Fibroblast of skin of scalp (primary cell): Measurements from ENCODE around the gene CA12.
A peak's percentile ranks its signal among the peaks of the same experiment; 100 is the strongest.
"Not testable (repeated sequence)": the region's sequence is repeated elsewhere in the genome, so short reads cannot be mapped to it uniquely, and the experiment has no call there.

Source experiments
- DNase-seq: peaks from one replicate; pipeline ENCODE4 v3.0.0-alpha.2; 2013

The CA12 gene

DNA sequence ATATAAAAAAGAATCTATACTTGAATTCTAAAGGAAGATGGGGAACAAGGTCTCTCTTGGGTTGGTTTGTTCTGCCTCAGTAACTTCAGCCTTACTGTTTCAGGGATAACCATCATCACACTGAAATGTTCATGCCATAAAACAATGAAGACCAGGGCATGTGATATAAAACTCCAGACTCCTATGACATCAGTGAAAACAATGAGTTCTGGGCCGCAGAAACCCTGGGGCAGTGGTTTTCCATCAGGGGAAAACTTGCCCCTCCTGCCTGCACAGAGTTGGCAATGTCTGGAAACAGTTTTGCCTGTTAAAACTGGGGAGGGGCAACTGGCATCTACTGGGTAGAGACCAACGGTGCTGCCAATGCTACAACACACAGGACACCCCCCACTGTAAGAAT, 46.8 kb downstream of the CA12 start:
- no peak for DNase-seq

DNA sequence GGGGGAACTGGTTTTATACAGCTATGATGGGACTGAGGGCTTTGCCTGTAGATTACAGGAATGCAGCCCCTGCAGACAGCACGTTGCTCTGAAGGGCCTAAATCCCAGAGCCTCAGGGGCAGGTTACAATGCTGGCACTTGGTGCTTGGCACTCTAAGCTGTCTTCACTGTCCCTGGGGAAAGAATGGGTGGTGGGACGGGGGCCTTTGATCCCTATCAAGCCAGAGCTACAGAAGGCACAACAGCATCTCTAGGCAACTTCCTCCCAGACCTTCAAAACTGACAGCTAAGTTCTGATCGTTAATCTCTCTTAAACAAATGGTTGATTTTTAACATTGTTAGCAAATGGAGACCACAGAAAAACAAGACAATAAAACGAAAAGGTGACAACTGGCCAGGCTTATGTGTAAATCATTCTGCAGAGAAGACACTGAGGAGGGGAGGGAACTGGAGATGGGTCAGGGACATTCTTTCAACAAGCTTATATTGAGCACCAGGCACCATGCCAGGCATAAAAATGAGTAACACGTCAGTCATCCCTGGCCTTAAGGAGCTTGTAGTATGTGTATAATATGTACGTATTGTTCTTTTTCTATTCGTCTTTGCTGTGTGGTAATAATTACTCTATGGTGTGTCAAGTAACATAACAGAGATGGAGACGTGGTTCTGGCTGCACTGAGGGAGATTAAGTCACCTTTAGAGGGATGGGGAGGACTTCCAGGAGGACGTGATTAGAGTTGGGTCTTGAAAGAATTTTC, 49.1 kb downstream of the CA12 start:
- DNase-seq, result peak; percentile 96

DNA sequence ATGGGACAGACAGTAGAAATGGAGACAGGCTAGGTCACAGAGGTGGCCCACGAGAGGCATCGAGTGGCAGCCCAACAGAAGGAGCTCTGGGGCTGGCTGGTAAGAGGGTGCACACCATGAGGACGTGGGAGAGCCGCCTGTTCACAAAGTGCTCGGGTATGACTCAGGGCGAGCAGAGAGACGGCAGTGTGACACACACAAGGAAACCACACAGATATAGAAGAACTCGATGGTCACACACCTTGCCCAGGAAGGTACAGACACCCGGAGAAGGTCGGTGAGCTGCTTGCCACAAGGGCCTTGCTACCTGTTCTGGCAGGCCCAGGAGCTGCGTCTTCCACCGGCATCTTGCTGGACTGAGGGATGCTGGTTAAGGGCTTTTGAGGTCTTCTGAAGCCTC, 50.2 kb downstream of the CA12 start:
- no peak for DNase-seq

- no peak for DNase-seq
Observed at GRCh38 chr15:63330926-63331325, 50.7 kb downstream of the CA12 start.

- no peak for DNase-seq
Observed at GRCh38 chr15:63329567-63330350, 51.9 kb downstream of the CA12 start.

- no peak for DNase-seq
Observed at GRCh38 chr15:63327648-63328421, 53.8 kb downstream of the CA12 start.

- DNase-seq, result no peak
Observed at GRCh38 chr15:63324770-63325169, 56.9 kb downstream of the CA12 start.

DNA sequence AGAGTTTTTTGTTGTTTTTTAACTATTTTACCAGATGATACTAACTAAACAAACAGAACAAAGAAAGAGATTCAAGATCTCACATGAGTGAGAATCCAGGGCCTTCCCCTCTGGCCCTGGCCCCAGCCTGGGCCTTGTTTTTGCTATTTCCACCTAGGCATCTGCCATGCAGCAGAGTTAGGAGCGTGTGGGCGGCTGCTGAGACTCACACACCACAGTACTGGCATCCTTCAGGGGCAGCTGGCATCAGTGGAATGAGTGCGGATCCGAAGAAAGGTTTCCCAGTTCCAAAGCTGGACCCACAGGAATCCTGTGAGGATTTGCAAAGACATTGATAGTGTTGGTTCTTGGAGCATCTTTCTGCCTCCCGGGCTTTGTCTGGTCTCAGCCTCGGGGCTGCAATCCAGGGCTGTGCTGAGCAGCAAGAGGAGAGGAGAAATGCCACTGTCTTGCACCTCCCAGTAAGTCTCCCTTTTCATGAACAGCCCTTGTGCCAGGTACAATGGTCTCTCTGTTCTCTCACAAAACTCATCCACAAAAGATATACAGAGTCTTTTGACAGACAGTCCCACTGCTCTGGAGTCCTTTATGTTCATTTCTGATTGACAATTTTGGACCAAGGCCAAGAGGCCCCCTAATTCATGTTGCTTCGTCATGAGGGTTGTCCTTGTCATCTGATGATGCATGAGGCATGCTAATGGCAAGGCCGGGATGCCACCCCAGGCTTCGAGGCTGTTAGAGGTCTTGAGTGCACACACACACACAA, 57.7 kb downstream of the CA12 start:
- no peak for DNase-seq

GRCh38 chr15:63322541-63322940, 59.1 kb downstream of the CA12 start:
- DNase-seq, result peak; percentile 65

- no peak for DNase-seq
Observed at GRCh38 chr15:63321462-63321861, 60.2 kb downstream of the CA12 start.

DNA sequence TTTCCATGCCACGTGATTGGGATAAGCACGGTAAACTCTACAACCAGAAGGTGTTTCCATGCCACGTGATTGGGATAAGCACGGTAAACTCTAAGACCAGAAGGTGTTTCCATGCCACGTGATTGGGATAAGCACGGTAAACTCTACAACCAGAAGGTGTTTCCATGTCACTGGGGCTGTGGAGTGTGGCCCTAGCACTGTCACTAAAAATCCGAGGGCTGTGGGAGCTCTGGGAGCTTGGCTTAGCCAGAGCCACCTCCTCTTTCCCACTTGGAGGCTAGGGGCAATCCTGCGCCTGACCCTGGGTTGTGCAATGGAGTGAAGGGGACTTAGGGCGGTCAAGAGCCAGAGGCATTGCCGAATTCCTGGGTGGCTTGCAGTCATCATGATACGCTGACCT, 60.7 kb downstream of the CA12 start:
- DNase-seq, result not testable (repeated sequence)

DNA sequence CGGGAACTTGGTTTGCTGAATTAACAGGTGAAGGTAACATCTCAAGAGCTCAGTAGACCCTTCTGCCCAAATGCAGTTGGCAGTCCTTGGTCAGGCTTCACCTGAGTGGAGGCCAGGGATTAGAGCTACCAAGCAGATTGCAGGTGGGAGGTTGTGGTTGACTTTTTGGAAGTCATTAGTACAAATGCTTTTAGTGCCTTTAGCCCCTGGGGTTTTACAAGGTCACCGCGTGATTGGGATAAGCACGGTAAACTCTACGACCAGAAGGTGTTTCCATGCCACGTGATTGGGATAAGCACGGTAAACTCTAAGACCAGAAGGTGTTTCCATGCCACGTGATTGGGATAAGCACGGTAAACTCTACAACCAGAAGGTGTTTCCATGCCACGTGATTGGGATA, 61.2 kb downstream of the CA12 start:
- not testable (repeated sequence) for DNase-seq

DNA sequence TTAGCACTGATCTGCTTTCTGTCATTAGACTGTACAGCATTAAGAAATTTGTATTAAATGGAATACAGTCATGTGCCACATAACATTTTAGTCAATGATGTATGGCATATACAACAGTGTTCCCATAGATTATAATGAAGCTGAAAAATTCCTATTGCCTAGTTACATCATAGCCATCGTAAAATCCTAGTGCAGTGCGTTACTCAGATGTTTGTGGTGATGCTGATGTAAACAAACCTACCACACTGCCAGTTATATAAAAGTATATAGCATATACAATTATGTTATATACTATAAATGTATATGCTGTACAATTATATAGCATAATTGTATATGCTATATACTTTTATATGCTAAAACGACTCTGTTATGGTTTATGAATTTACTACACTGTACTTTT, 62.6 kb downstream of the CA12 start:
- DNase-seq, result no peak

DNA sequence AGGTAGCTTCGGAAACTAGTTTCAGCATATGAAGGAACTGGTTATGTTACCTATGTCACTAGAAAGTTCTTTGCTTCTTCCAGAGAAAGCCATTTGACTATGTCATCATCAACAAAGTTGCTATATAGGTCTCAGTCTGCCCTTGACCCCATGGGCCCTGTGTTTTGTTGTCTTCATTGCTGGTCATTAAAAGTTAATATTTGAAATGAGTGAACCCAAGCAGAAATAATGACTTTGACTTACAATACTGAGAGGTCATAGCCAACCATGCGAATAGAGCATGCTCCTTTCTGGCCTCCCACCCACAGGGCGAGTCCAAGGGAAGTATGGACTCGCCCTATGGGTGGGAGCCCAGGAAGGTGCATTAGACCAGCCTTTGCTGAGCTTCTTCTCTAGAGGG, 63.3 kb downstream of the CA12 start:
- no peak for DNase-seq

GRCh38 chr15:63314409-63314808, 67.2 kb downstream of the CA12 start:
- DNase-seq, result no peak

GRCh38 chr15:63313825-63314224, 67.8 kb downstream of the CA12 start:
- DNase-seq, result no peak

GRCh38 chr15:63312286-63312685, 69.4 kb downstream of the CA12 start:
- DNase-seq, result no peak

DNA sequence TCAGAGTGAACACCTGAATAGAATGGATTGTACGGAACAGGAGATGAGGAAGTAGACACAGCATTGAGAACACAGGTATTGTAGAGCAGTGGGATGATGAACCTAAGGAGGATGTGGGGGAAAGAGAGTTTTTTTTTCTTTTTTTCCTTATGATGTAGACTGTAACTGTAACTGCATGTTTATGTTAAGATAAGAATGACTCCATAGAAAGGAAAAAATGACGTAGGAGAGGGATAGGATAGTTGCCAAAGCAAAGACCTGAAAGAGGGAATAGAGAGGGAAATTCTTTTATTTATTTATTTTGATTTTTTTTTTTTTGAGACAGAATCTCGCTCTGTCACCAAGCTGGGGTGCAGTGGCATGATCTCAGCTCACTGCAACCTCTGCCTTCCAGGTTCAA, 71.0 kb downstream of the CA12 start:
- no peak for DNase-seq

DNA sequence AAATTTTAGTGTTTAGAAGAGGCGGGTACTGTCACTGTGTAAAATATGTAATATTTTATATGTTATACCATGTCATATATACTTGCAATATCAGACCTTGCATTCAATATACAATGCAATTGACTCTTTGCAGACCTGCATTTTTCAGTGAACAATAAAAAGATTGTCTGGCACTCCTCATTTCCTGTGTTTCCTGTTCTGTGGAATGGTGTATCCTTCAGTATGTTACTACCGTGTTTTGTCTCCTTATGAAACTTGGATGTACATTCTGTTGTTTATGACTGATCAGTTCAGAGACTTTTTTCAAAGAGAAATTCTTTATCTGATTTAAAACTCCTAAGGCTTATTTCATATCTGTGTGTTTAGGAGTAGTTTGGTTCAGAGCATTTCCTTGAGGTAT, 72.7 kb downstream of the CA12 start:
- DNase-seq, result no peak

- no peak for DNase-seq
Observed at GRCh38 chr15:63308491-63308890, 73.2 kb downstream of the CA12 start.

GRCh38 chr15:63306492-63307073, 75.1 kb downstream of the CA12 start:
- no peak for DNase-seq

- DNase-seq, result no peak
Observed at GRCh38 chr15:63305260-63305659, 76.4 kb downstream of the CA12 start.
